PFSK-1 (cell line): ENCODE measurements around the gene TBX18.

ENCODE experiments used
- POLR2AphosphoS5 ChIP-seq: IDR thresholded peaks from 2 replicates; pipeline ENCODE4 v1.6.1; 2012; ENCODE audit warnings: low read depth, mild to moderate bottlenecking, control low read depth, low read length, moderate library complexity
- SIN3A ChIP-seq: IDR thresholded peaks from 2 replicates; pipeline ENCODE4 v1.6.1; 2012; ENCODE audit warnings: mild to moderate bottlenecking, low read length, moderate library complexity, borderline replicate concordance; ENCODE audit not compliant: insufficient read depth
- TAF1 ChIP-seq: IDR thresholded peaks from 2 replicates; pipeline ENCODE4 v1.6.1; 2012; ENCODE audit warnings: low read length, control low read depth, borderline replicate concordance; ENCODE audit not compliant: insufficient read depth
- TF ChIP-seq, protein P1 (sequence below), 2 experiments: IDR thresholded peaks; 2 replicates each; pipeline versions ENCODE4 v1.6.1 to v1.8.0; 2011 to 2012; ENCODE audit warnings: low read depth in 2 of 2, low read length in 2 of 2, control low read depth in 1 of 2, inconsistent platforms in 1 of 2, mild to moderate bottlenecking in 1 of 2, moderate library complexity in 1 of 2; ENCODE audit not compliant: insufficient read depth in 1 of 2

- TF ChIP-seq POLR2AphosphoS5 (no peak), TAF1 (no peak), SIN3A (no peak)
- TF ChIP-seq, protein P1, sequence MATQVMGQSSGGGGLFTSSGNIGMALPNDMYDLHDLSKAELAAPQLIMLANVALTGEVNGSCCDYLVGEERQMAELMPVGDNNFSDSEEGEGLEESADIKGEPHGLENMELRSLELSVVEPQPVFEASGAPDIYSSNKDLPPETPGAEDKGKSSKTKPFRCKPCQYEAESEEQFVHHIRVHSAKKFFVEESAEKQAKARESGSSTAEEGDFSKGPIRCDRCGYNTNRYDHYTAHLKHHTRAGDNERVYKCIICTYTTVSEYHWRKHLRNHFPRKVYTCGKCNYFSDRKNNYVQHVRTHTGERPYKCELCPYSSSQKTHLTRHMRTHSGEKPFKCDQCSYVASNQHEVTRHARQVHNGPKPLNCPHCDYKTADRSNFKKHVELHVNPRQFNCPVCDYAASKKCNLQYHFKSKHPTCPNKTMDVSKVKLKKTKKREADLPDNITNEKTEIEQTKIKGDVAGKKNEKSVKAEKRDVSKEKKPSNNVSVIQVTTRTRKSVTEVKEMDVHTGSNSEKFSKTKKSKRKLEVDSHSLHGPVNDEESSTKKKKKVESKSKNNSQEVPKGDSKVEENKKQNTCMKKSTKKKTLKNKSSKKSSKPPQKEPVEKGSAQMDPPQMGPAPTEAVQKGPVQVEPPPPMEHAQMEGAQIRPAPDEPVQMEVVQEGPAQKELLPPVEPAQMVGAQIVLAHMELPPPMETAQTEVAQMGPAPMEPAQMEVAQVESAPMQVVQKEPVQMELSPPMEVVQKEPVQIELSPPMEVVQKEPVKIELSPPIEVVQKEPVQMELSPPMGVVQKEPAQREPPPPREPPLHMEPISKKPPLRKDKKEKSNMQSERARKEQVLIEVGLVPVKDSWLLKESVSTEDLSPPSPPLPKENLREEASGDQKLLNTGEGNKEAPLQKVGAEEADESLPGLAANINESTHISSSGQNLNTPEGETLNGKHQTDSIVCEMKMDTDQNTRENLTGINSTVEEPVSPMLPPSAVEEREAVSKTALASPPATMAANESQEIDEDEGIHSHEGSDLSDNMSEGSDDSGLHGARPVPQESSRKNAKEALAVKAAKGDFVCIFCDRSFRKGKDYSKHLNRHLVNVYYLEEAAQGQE (IDR thresholded peaks at IDR 0.05; ENCODE audit: insufficient read depth in 1 of 2, low read depth in 2 of 2, low read length in 2 of 2): no peak
These were observed 2.0 kb downstream of the TBX18 start for GRCh38 chr6:84762220-84763002.
